B cell (primary cell): ENCODE measurements around the gene HIF3A.

Experiments
- CTCF ChIP-seq: fragments of 200-600 bp; IDR thresholded peaks from one replicate; pipeline ENCODE4 v1.8.0; 2022; ENCODE audit warnings: antibody characterized with exemption, mild to moderate bottlenecking
- EZH2 ChIP-seq: IDR thresholded peaks from 2 replicates; pipeline ENCODE4 v1.6.1; 2012; ENCODE audit warnings: borderline replicate concordance, low read depth, mild to moderate bottlenecking, moderate library complexity, low read length; ENCODE audit not compliant: insufficient read depth, poor library complexity, severe bottlenecking

GRCh38 chr19:46381756-46382345, 85.0 kb downstream of the HIF3A start:
- TF ChIP-seq CTCF (no peak), EZH2 (no peak)
